Posterior vena cava (tissue), 2 donors: ENCODE data around the gene FAM32A. TPM values are rescaled to one million over a fixed set of nuclear protein-coding genes. Genes with fewer than 3 reads are reported as not detected.

Experiments
- DNase-seq: peaks from one replicate; pipeline ENCODE4 v3.0.0-alpha.2; 2020; ENCODE audit warnings: low spot score
- intact Hi-C, 2 donors: fragments of 100-400 bp; cut with DNase I; formaldehyde crosslinking; loops; one replicate each; pipeline versions ENCODE4 v1.14.1 to v1.14.2; 2022 to 2023
- total RNA-seq, 2 donors: library from RNA; stranded (reverse); fragmentation: NEBNext Ultra II Directional; extraction: Animal tissue kit (Norgen Biotek cat#: 25700); gene quantifications; one replicate each; pipeline ENCODE4 v1.2.1, GENCODE V29; 2021
- donor health status: DM: yes; HTN: yes; CAD: no.
- donor health status: DM: yes; HTN: yes; CAD: no.

Gene FAM32A
- total RNA-seq, 2 donors from 2014 or later = 46.4 to 47.8 TPM

DNA sequence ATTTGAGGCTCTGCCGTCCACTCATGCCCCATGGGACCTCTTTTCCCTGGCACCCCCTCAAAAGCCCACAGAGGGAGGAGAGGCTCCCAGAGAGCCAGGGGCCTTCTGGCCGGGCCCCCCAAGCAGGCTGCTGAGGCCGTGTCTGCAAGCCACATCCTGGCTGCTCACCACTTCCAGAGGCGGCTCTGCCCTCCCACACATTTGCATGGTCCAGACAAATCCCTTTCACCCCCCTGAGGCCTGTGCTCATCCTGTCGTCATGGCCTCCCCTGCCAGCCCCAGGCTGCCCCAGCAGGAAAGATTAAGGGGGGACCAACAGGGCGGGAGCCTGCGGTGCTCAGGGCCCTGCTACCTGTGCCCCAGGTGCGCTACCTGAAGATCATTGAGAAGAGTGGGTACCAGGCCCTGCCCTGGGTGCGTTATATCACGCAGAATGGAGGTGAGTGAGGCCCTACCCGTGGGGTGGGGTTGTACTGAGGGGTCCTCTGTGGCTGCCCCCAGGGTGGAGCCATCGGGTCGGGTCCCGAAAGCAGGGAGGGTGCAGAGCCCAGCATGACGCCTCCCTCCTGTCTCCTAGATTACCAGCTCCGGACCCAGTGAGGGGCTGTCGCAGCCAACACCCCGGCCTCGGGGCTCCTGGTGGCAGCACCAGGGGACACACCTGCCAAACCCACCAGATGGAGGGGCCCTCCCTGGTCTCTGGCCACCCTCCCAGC lies 48.8 kb downstream of the FAM32A start:
- no peak for DNase-seq
- intact Hi-C loops = no loop called here

- no peak for DNase-seq
- intact Hi-C loops = no loop called here
Measured at GRCh38 chr19:16234552-16235445, 49.6 kb downstream of the FAM32A start.

DNA sequence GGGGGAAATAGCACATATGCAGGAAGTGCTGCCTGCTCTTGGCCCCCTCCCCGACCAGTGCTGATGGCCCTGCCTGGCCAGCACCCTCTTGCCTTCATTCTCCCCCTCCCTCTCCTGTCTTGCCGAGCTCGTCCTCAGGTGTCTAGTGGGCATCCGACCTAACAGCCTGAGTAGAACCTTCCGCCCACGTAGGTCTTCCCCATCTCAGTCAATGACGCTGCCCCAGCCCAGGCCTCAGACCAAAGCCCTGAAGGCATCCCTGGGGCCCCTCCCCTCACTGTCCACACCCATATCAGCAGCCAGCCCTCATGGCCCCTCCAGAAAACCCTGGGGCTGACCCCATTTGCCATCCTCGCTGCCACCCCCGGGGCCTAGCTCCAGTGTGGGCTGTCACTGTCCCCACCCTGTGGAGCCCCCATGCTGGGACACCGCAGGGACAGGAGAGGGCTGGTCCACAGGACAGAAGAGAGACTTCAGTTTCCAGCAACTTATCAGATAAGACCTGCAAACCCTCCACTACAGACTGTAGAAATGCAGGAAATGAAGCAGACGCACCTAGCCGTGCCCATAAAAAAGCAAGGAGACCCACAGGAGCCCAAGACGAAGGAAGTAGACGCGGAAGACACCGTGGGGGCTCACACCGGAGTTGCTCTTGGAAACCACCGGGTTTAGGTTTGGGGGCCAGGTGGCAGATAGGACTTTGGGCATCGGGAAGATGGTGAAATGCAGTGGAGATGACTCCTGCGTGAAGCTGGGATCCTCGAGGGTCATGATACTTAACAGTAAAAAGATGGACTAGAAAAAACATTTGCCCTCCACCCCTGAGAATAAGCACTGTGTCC lies 50.8 kb downstream of the FAM32A start:
- DNase-seq = no peak
- intact Hi-C loops = no loop called here

Other genes starting within 250 kb of the FAM32A start
- not detected for gene OR10H4, start 236.4 kb upstream of the FAM32A start, total RNA-seq
- 1,000 to 10,000 TPM; 1,050 to 1,475 TPM for gene TPM4, start 108.9 kb upstream of the FAM32A start, total RNA-seq
- 10 to 100 TPM; 53.5 to 58.3 TPM for gene RAB8A, start 73.5 kb upstream of the FAM32A start, total RNA-seq
- gene HSH2D, start 41.7 kb upstream of the FAM32A start, total RNA-seq = 1 to 10 TPM in 1 of 2 donors, under 1 TPM in 1; 0.81 to 1.1 TPM
- gene CIB3, start 11.9 kb upstream of the FAM32A start, total RNA-seq = not detected
- gene AP1M1, start 12.5 kb downstream of the FAM32A start, total RNA-seq = 10 to 100 TPM; 59.4 to 66.4 TPM
- gene KLF2, start 139.4 kb downstream of the FAM32A start, total RNA-seq = 100 to 1,000 TPM in 1 of 2 donors, 10 to 100 TPM in 1; 97.8 to 208 TPM